ENCODE data around the gene GREB1L. TPM values are rescaled to one million over a fixed set of nuclear protein-coding genes. Genes with fewer than 3 reads are reported as not detected.

Gene GREB1L
- total RNA-seq, 1 donor from 2014 or later = 0.70 TPM

- DNase-seq (ENCODE audit: extremely low spot score, unreplicated experiment) = no peak
- peaks cover 11% of the 10 kb centered on the region for H3K9me3 Mint-ChIP-seq (ENCODE audit: unreplicated experiment)
- TF ChIP-seq, protein P1, sequence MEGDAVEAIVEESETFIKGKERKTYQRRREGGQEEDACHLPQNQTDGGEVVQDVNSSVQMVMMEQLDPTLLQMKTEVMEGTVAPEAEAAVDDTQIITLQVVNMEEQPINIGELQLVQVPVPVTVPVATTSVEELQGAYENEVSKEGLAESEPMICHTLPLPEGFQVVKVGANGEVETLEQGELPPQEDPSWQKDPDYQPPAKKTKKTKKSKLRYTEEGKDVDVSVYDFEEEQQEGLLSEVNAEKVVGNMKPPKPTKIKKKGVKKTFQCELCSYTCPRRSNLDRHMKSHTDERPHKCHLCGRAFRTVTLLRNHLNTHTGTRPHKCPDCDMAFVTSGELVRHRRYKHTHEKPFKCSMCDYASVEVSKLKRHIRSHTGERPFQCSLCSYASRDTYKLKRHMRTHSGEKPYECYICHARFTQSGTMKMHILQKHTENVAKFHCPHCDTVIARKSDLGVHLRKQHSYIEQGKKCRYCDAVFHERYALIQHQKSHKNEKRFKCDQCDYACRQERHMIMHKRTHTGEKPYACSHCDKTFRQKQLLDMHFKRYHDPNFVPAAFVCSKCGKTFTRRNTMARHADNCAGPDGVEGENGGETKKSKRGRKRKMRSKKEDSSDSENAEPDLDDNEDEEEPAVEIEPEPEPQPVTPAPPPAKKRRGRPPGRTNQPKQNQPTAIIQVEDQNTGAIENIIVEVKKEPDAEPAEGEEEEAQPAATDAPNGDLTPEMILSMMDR (IDR thresholded peaks at IDR 0.05) = no peak
- no peak overlapping the region for H3K4me3 Mint-ChIP-seq (ENCODE audit: unreplicated experiment)
- no peaks in the 10 kb centered on the region for H3K4me1 Mint-ChIP-seq (ENCODE audit: unreplicated experiment)
- H3K36me3 Mint-ChIP-seq (ENCODE audit: unreplicated experiment) = peaks cover 23% of the 10 kb centered on the region
- H3K27ac Mint-ChIP-seq (ENCODE audit: unreplicated experiment) = no peak overlapping the region
- H3K27me3 Mint-ChIP-seq (ENCODE audit: unreplicated experiment) = no peaks in the 10 kb centered on the region
Measured at GRCh38 chr18:21513292-21513691, 271.3 kb downstream of the GREB1L start.

DNA sequence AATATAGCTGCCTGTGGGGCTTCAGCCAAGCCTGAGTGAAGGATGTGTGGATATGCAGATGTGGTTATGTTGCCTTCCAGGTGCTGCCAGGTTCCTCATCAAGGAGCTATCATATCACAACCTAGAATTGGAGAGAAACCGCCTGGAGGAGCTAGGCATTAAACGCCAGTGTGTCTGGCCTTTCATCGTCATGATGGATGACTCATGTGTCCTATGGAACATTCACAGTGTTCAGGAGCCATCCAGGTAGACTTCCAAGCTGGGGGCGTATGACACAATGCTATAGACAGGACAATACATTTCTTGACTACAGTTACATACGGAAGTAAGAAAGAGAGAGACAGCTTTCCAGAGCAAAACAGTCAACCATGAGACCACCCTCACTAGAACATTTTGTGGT is 271.7 kb downstream of the GREB1L start:
- TF ChIP-seq, protein P1 (IDR thresholded peaks at IDR 0.05) = no peak
- H3K9me3 Mint-ChIP-seq (ENCODE audit: unreplicated experiment) = peaks cover 11% of the 10 kb centered on the region
- no peaks in the 10 kb centered on the region for H3K4me1 Mint-ChIP-seq (ENCODE audit: unreplicated experiment)
- H3K27ac Mint-ChIP-seq (ENCODE audit: unreplicated experiment) = no peak overlapping the region
- no peak overlapping the region for H3K4me3 Mint-ChIP-seq (ENCODE audit: unreplicated experiment)
- H3K36me3 Mint-ChIP-seq (ENCODE audit: unreplicated experiment) = peaks cover 23% of the 10 kb centered on the region
- no peaks in the 10 kb centered on the region for H3K27me3 Mint-ChIP-seq (ENCODE audit: unreplicated experiment)
- no peak for DNase-seq (ENCODE audit: extremely low spot score, unreplicated experiment)

GRCh38 chr18:21522530-21522929 is 280.5 kb downstream of the GREB1L start:
- no peak for DNase-seq (ENCODE audit: extremely low spot score, unreplicated experiment)
- H3K27me3 Mint-ChIP-seq (ENCODE audit: unreplicated experiment) = no peaks in the 10 kb centered on the region

GRCh38 chr18:21525916-21526315 is 283.9 kb downstream of the GREB1L start:
- no peak for DNase-seq (ENCODE audit: extremely low spot score, unreplicated experiment)
- Mint-ChIP-seq H3K4me1 (ENCODE audit: unreplicated experiment) (no peaks in the 10 kb centered on the region), H3K27ac (ENCODE audit: unreplicated experiment) (no peak overlapping the region)

More at GRCh38 chr18:21522530-21522929, 280.5 kb downstream of the GREB1L start:
- TF ChIP-seq, protein P1 (IDR thresholded peaks at IDR 0.05) = no peak
- Mint-ChIP-seq H3K36me3 (ENCODE audit: unreplicated experiment) (peaks cover 27% of the 10 kb centered on the region), H3K27ac (ENCODE audit: unreplicated experiment) (no peak overlapping the region), H3K9me3 (ENCODE audit: unreplicated experiment) (no peaks in the 10 kb centered on the region), H3K4me3 (ENCODE audit: unreplicated experiment) (no peak overlapping the region), H3K4me1 (ENCODE audit: unreplicated experiment) (no peaks in the 10 kb centered on the region)

DNA sequence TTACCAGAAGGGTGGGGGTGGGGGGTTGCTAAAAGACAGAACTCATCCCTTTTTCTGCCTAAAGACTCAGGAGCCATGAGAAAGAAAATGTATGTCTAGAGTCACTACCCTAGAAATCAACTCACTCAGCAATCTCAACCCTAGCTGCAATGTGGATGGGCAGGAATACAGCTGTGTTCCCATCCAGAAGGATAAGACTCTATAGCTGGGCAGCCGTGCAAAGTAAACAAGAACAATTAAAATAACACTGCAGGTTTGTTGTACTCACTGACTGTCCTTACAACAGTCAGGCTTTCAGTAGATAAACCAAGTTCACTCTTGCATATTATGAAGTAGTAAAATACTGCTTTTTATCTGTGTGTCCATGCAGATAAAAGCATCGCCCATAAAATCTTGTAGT is 284.4 kb downstream of the GREB1L start:
- peaks cover 38% of the 10 kb centered on the region for H3K36me3 Mint-ChIP-seq (ENCODE audit: unreplicated experiment)
- H3K4me3 Mint-ChIP-seq (ENCODE audit: unreplicated experiment) = no peak overlapping the region
- TF ChIP-seq, protein P1 (IDR thresholded peaks at IDR 0.05) = no peak
- no peaks in the 10 kb centered on the region for H3K9me3 Mint-ChIP-seq (ENCODE audit: unreplicated experiment)
- no peaks in the 10 kb centered on the region for H3K4me1 Mint-ChIP-seq (ENCODE audit: unreplicated experiment)
- H3K27ac Mint-ChIP-seq (ENCODE audit: unreplicated experiment) = no peak overlapping the region
- H3K27me3 Mint-ChIP-seq (ENCODE audit: unreplicated experiment) = no peaks in the 10 kb centered on the region
- no peak for DNase-seq (ENCODE audit: extremely low spot score, unreplicated experiment)

More at GRCh38 chr18:21525916-21526315, 283.9 kb downstream of the GREB1L start:
- H3K36me3 Mint-ChIP-seq (ENCODE audit: unreplicated experiment) = peaks cover 36% of the 10 kb centered on the region
- no peaks in the 10 kb centered on the region for H3K9me3 Mint-ChIP-seq (ENCODE audit: unreplicated experiment)
- TF ChIP-seq, protein P1 (IDR thresholded peaks at IDR 0.05) = no peak
- H3K4me3 Mint-ChIP-seq (ENCODE audit: unreplicated experiment) = no peak overlapping the region
- no peaks in the 10 kb centered on the region for H3K27me3 Mint-ChIP-seq (ENCODE audit: unreplicated experiment)

All from osteocyte (in vitro differentiated cells).